Fibroblast of lung (primary cell): ENCODE results near the gene PYY. TPM values are rescaled to one million over a fixed set of nuclear protein-coding genes. Genes with fewer than 3 reads are reported as not detected.

Experiments used
- DNase-seq, 2 donors: peaks; one replicate each; pipeline versions ENCODE4 v3.0.0 to v3.0.0-alpha.2; 2010; ENCODE audit warnings: low read depth in 2 of 2
- H2AFZ ChIP-seq: 2 replicates; pipeline ENCODE4 v1.5.1; 2012; ENCODE audit warnings: low read length, control low read depth, inconsistent platforms
- H3K27ac ChIP-seq: 2 replicates; pipeline ENCODE4 v1.5.1; 2011; ENCODE audit warnings: low read length, control low read depth; ENCODE audit not compliant: insufficient read depth
- H3K27me3 ChIP-seq: 2 replicates; pipeline ENCODE4 v1.5.1; 2011; ENCODE audit warnings: mild to moderate bottlenecking, low read length; ENCODE audit not compliant: control insufficient read depth, insufficient read depth
- H3K36me3 ChIP-seq: 2 replicates; pipeline ENCODE4 v1.5.1; 2011; ENCODE audit warnings: low read length; ENCODE audit not compliant: control insufficient read depth, insufficient read depth
- H3K4me1 ChIP-seq: 2 replicates; pipeline ENCODE4 v1.5.1; 2011; ENCODE audit warnings: low read length; ENCODE audit not compliant: control insufficient read depth, insufficient read depth; ENCODE audit errors: extremely low read depth
- H3K4me2 ChIP-seq: 2 replicates; pipeline ENCODE4 v1.5.1; 2011; ENCODE audit warnings: low read length, control low read depth; ENCODE audit not compliant: insufficient read depth; ENCODE audit errors: extremely low read depth
- H3K4me3 ChIP-seq, 4 experiments: fragments of 200-600 bp in 1 of 4; sonication (generic) in 1 of 4; replicated peaks in 1 of 4; 2 replicates each; pipeline ENCODE4 v1.5.1; 2011 to 2016; ENCODE audit warnings: low read length in 4 of 4, low read depth in 3 of 4, mild to moderate bottlenecking in 3 of 4, control low read depth in 2 of 4, inconsistent platforms in 1 of 4, mixed read lengths in 1 of 4; ENCODE audit not compliant: insufficient read depth in 1 of 4; ENCODE audit errors: control extremely low read depth in 1 of 4
- H3K79me2 ChIP-seq: 2 replicates; pipeline ENCODE4 v1.5.1; 2012; ENCODE audit warnings: mild to moderate bottlenecking, low read length, inconsistent platforms; ENCODE audit not compliant: control insufficient read depth, insufficient read depth
- H3K9ac ChIP-seq: 2 replicates; pipeline ENCODE4 v1.5.1; 2011; ENCODE audit warnings: mild to moderate bottlenecking, low read length, control low read depth; ENCODE audit not compliant: insufficient read depth
- H3K9me3 ChIP-seq: 2 replicates; pipeline ENCODE4 v1.5.1; 2012; ENCODE audit warnings: low read depth, low read length; ENCODE audit not compliant: control insufficient read depth, insufficient read depth
- H4K20me1 ChIP-seq: 2 replicates; pipeline ENCODE4 v1.5.1; 2011; ENCODE audit warnings: low read length; ENCODE audit not compliant: control insufficient read depth, insufficient read depth; ENCODE audit errors: extremely low read depth
- EZH2 ChIP-seq: IDR thresholded peaks from 2 replicates; pipeline ENCODE4 v1.5.1; 2012; ENCODE audit warnings: low read length, control low read depth, mild to moderate bottlenecking; ENCODE audit errors: missing control alignments
- polyA plus RNA-seq, 2 donors: library from polyadenylated mRNA; depleted of rRNA in 1 of 2; stranded (reverse) in 1 of 2; unstranded in 1 of 2; fragments of >200 nt; gene quantifications; 2 replicates each; pipeline ENCODE4 v1.2.1, GENCODE V29; 2011 to 2012; ENCODE audit warnings: missing spikeins in 1 of 2
- total RNA-seq: library from RNA; depleted of rRNA; stranded (reverse); fragments of >200 nt; gene quantifications from 2 replicates; pipeline ENCODE4 v1.2.1, GENCODE V29; 2014
- TF ChIP-seq, protein P1 (sequence below), 2 donors: IDR thresholded peaks in 1 of 2; conservative IDR thresholded peaks in 1 of 2; 1 replicate in 1 of 2; 2 replicates in 1 of 2; pipeline ENCODE4 v1.5.1; 2011 to 2012; ENCODE audit warnings: low read length in 2 of 2, control low read depth in 1 of 2, inconsistent platforms in 1 of 2, low read depth in 1 of 2, mild to moderate bottlenecking in 1 of 2

Gene PYY
- total and polyA plus RNA-seq, 2 donors (not counting 1 experiment from before 2014, with no cell fraction given) = 0.33 TPM; not detected in 1

GRCh38 chr17:43909537-43910231, 44.1 kb downstream of the PYY start:
- DNase-seq = no peak
- no peaks in the 10 kb centered on the region for H3K79me2 ChIP-seq
- H3K4me3 ChIP-seq = no peak overlapping the region
- H3K4me2 ChIP-seq = no peak overlapping the region
- H3K9ac ChIP-seq = no peak overlapping the region
- H3K4me1 ChIP-seq = peaks cover 7% of the 10 kb centered on the region
- H3K27me3 ChIP-seq = peaks cover 15% of the 10 kb centered on the region
- no peak for TF ChIP-seq EZH2
- TF ChIP-seq, protein P1, sequence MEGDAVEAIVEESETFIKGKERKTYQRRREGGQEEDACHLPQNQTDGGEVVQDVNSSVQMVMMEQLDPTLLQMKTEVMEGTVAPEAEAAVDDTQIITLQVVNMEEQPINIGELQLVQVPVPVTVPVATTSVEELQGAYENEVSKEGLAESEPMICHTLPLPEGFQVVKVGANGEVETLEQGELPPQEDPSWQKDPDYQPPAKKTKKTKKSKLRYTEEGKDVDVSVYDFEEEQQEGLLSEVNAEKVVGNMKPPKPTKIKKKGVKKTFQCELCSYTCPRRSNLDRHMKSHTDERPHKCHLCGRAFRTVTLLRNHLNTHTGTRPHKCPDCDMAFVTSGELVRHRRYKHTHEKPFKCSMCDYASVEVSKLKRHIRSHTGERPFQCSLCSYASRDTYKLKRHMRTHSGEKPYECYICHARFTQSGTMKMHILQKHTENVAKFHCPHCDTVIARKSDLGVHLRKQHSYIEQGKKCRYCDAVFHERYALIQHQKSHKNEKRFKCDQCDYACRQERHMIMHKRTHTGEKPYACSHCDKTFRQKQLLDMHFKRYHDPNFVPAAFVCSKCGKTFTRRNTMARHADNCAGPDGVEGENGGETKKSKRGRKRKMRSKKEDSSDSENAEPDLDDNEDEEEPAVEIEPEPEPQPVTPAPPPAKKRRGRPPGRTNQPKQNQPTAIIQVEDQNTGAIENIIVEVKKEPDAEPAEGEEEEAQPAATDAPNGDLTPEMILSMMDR (conservative IDR thresholded peaks at IDR 0.05 in 1 of 2, IDR thresholded peaks at IDR 0.05 in 1 of 2; ENCODE audit: low read depth in 1 of 2, low read length in 2 of 2) = no peak
- no peaks in the 10 kb centered on the region for H3K9me3 ChIP-seq
- H3K27ac ChIP-seq = no peak overlapping the region
- H2AFZ ChIP-seq = no peak overlapping the region
- no peaks in the 10 kb centered on the region for H3K36me3 ChIP-seq
- H4K20me1 ChIP-seq = no peaks in the 10 kb centered on the region

GRCh38 chr17:43907998-43908721, 45.6 kb downstream of the PYY start:
- H3K4me2 ChIP-seq = peak overlapping the region; percentile 97
- peak overlapping the region; percentile 7 for H3K9ac ChIP-seq
- peak overlapping the region; percentile 99 for H2AFZ ChIP-seq
- peaks cover 11% of the 10 kb centered on the region for H3K27me3 ChIP-seq
- no peaks in the 10 kb centered on the region for H3K79me2 ChIP-seq
- peak; percentile 65 to 83 for DNase-seq
- TF ChIP-seq, protein P1 (conservative IDR thresholded peaks at IDR 0.05 in 1 of 2, IDR thresholded peaks at IDR 0.05 in 1 of 2; ENCODE audit: low read depth in 1 of 2, low read length in 2 of 2) = no peak
- TF ChIP-seq EZH2 = no peak
- no peaks in the 10 kb centered on the region for H3K36me3 ChIP-seq
- peaks cover 7% of the 10 kb centered on the region for H3K4me1 ChIP-seq
- H3K27ac ChIP-seq = peak overlapping the region; percentile 38
- peak overlapping the region; percentile 42 to 78 (median 60) for H3K4me3 ChIP-seq
- no peaks in the 10 kb centered on the region for H4K20me1 ChIP-seq
- no peaks in the 10 kb centered on the region for H3K9me3 ChIP-seq

DNA sequence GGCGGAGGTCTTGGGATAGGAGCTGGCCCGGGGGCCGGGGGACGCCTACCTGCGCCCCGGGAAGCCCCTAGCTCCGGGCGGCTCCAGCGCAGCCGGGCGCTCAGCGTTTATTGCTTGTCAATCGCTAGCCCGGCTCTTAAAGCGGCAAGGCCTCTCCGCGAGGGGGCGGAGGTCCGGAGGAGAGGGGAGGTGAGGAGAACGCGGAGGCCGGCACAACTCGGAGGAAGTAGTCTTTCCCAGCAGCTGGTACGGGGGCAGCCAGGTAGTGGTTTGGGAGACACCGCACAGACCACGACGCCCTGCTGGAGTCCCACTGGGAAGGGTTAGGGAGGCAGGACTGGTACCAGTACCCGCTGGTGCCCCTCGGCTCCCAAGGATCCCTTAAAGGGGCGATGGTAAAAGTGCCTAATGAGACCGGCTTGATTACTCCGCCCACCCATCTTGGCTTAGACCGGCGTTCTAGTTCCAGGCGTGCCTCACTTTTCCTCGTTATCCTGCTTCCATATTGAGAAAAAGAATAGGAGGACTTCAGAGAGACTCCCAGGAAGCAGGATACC, 46.2 kb downstream of the PYY start, which contains the start of gene MPP2:
Gene MPP2, minus strand, starts transcription at position 112 of the 557 bp plus-strand sequence. CDS start 3,076 bp downstream, outside the sequence.
- DNase-seq = peak; percentile 76 to 77
- H3K4me1 ChIP-seq = peaks cover 7% of the 10 kb centered on the region
- peaks cover 5% of the 10 kb centered on the region for H3K27me3 ChIP-seq

More for the DNA sequence above, 46.2 kb downstream of the PYY start, which contains the start of gene MPP2:
- H3K9ac ChIP-seq = peak within 1 kb of the TSS; percentile 16
- H4K20me1 ChIP-seq = no peaks in the 10 kb centered on the region
- no peaks in the 10 kb centered on the region for H3K9me3 ChIP-seq
- no peaks in the 10 kb centered on the region for H3K36me3 ChIP-seq
- H3K4me3 ChIP-seq = peak within 1 kb of the TSS; percentile 42 to 78 (median 60)
- peak within 1 kb of the TSS; percentile 38 for H3K27ac ChIP-seq
- H3K79me2 ChIP-seq = no peaks in the 10 kb centered on the region
- peak within 1 kb of the TSS; percentile 97 for H3K4me2 ChIP-seq
- peak within 1 kb of the TSS; percentile 99 for H2AFZ ChIP-seq
- no peak for TF ChIP-seq EZH2
- TF ChIP-seq, protein P1 (conservative IDR thresholded peaks at IDR 0.05 in 1 of 2, IDR thresholded peaks at IDR 0.05 in 1 of 2; ENCODE audit: low read depth in 1 of 2, low read length in 2 of 2) = peak in 1 of 2 donors; percentile 25
